Stimulated activated CD4-positive, alpha-beta T cell treated with anti-CD3 and anti-CD28 coated beads, Interleukin-12 subunit alpha, Interleukin-12 subunit beta, amount 100 ng/mL, for 48 hours (primary cell): Measurements from ENCODE around the gene HERC4.
A peak's percentile ranks its signal among the peaks of the same experiment; 100 is the strongest.
"Not testable (repeated sequence)": the region's sequence is repeated elsewhere in the genome, so short reads cannot be mapped to it uniquely, and the experiment has no call there.

Experiments used
- DNase-seq, 3 donors: peaks; one replicate each; pipeline ENCODE4 v3.0.0-alpha.2; 2020; ENCODE audit warnings: low read depth in 2 of 3, low spot score in 1 of 3

HERC4 gene

GRCh38 chr10:67884842-67885670 lies 190.0 kb downstream of the HERC4 start:
- DNase-seq: peak; percentile 60 to 71 (median 60)

DNA sequence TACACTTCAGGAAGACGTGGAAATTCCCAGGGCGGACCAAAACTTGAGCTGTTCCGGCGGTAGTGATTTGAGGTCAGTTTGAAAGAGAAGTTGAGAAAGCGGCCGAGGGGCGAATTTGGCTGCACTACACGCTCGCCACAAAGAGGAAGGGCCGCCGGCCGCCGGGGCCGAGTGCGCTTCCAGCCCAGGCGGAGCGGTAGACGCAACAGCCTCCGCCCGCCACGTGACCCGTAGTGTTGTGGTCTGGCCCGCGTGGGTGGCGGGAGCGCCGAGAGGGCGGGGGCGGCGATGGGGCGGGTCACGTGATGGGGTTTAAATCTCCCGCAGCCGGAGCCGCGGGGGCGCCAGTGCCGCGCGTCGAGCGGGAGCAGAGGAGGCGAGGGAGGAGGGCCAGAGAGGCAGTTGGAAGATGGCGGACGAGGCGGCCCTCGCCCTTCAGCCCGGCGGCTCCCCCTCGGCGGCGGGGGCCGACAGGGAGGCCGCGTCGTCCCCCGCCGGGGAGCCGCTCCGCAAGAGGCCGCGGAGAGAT lies 190.7 kb downstream of the HERC4 start, which contains the start of gene SIRT1:
Gene SIRT1 (plus strand): TSS at position 344 of the 529 bp plus-strand sequence. CDS start 66 bp downstream, at position 410.
- DNase-seq: peak; percentile 78 to 89 (median 81)

- no peak for DNase-seq
Observed at GRCh38 chr10:67883710-67884312, 191.3 kb downstream of the HERC4 start.

DNA sequence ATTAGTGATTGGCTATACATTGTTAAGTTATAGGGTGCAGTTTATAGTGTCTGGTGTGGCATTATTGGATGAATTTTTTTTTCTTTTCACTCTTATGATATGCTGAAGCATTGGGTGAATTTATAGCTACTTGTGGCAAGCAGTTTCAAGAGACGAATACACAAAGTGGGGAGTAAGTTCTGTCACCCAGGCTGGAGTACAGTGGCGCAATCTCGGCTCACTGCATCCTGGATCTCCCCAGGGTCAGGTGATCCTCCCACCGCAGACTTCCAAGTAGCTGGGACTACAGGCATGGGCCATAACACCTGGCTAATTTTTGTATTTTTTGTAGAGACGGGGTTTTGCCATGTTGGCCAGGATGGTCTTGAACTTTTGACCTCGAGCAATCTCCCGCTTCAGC lies 196.9 kb downstream of the HERC4 start:
- no peak for DNase-seq

DNA sequence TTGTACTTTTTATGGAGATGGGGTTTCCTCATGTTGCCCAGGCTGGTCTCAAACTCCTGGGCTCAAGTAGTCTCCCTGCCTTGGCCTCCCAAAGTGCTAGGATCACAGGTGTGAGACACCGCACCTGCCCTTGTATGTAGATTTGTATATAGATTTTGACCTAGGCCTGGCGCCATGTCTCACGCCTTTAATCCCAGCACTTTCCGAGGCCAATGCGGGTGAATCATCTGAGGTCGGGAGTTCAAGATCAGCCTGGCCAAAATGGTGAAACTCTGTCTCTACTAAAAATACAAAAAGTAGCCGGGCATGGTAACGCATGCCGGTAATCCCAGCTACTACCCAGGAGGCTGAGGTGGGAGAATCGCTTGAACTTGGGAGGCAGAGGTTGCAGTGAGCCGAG lies 197.7 kb downstream of the HERC4 start:
- DNase-seq: not testable (repeated sequence)

- no peak for DNase-seq
Observed at GRCh38 chr10:67875340-67876238, 199.5 kb downstream of the HERC4 start.
